Tongue (tissue), 2 donors: Measurements from ENCODE around the gene CAPN3. TPM values are rescaled to one million over a fixed set of nuclear protein-coding genes. Genes with fewer than 3 reads are reported as not detected.

Experiments used
- DNase-seq: peaks from one replicate; pipeline ENCODE4 v3.0.0-alpha.2; 2015
- total RNA-seq: library from RNA; depleted of rRNA; stranded (reverse); fragments of >200 nt; gene quantifications from one replicate; pipeline ENCODE4 v1.2.3, GENCODE V29; 2014

CAPN3 gene
- total RNA-seq, 1 donor from 2014 or later: 336 TPM

- no peak for DNase-seq
These were observed 42.5 kb downstream of the CAPN3 start for GRCh38 chr15:42401544-42402454.

- DNase-seq: no peak
These were observed 43.3 kb downstream of the CAPN3 start for GRCh38 chr15:42402455-42403205.

- DNase-seq: no peak
These were observed 44.1 kb downstream of the CAPN3 start for GRCh38 chr15:42403389-42403788.

- DNase-seq: no peak
These were observed 45.3 kb downstream of the CAPN3 start for GRCh38 chr15:42404461-42405235.

- no peak for DNase-seq
These were observed 46.7 kb downstream of the CAPN3 start for GRCh38 chr15:42405863-42406482.

GRCh38 chr15:42408178-42408577 lies 48.9 kb downstream of the CAPN3 start:
- DNase-seq: no peak

GRCh38 chr15:42409011-42409410 lies 49.7 kb downstream of the CAPN3 start:
- DNase-seq: no peak

GRCh38 chr15:42411884-42412283 lies 52.6 kb downstream of the CAPN3 start:
- DNase-seq: no peak

GRCh38 chr15:42413920-42414319 lies 54.6 kb downstream of the CAPN3 start:
- peak; percentile 22 for DNase-seq

- DNase-seq: no peak
These were observed 60.1 kb downstream of the CAPN3 start for GRCh38 chr15:42419369-42419768.

- no peak for DNase-seq
These were observed 62.1 kb downstream of the CAPN3 start for GRCh38 chr15:42421376-42421775.

- DNase-seq: peak; percentile 19
These were observed 68.3 kb downstream of the CAPN3 start for GRCh38 chr15:42427429-42428223.

GRCh38 chr15:42444415-42445063 lies 85.2 kb downstream of the CAPN3 start:
- DNase-seq: no peak

- DNase-seq: no peak
These were observed 86.2 kb downstream of the CAPN3 start for GRCh38 chr15:42445551-42445950.

GRCh38 chr15:42447599-42447998 lies 88.3 kb downstream of the CAPN3 start:
- no peak for DNase-seq

- DNase-seq: no peak
These were observed 89.0 kb downstream of the CAPN3 start for GRCh38 chr15:42448281-42448680.

GRCh38 chr15:42449770-42450424 lies 90.6 kb downstream of the CAPN3 start:
- DNase-seq: no peak

GRCh38 chr15:42450425-42450790 lies 91.1 kb downstream of the CAPN3 start:
- no peak for DNase-seq

- DNase-seq: no peak
These were observed 94.5 kb downstream of the CAPN3 start for GRCh38 chr15:42453826-42454225.

- DNase-seq: no peak
These were observed 97.2 kb downstream of the CAPN3 start for GRCh38 chr15:42456531-42456930.
